NCI-H2107 (cell line): ENCODE data around the gene KLHL29.

Experiments used
- DNase-seq: peaks from one replicate; lab custom pipeline; 2025; lab: John Stamatoyannopoulos, UW

The KLHL29 gene

GRCh38 chr2:23659773-23660172 is 274.8 kb downstream of the KLHL29 start:
- no peak for DNase-seq

DNA sequence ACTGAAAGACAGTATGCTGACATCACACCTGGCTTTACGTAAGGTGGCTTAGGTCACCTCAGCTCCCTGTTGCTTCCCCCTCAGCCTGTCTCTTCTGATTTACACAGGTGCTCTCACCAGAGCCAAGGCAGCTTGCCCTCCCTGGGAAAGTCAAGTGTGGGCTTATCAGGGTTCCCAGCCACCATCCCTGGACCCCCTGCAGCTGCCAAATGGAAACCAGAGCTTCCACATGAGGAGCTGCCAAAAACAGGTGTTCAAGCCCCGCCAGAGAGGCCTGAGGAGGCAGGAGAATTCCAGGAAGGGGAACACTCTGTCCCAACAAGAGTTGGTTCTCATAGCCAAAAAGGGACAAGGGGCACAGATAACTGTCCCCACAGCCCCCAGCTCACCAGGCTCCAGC is 275.3 kb downstream of the KLHL29 start:
- DNase-seq = no peak

GRCh38 chr2:23661276-23662050 is 276.5 kb downstream of the KLHL29 start:
- no peak for DNase-seq

DNA sequence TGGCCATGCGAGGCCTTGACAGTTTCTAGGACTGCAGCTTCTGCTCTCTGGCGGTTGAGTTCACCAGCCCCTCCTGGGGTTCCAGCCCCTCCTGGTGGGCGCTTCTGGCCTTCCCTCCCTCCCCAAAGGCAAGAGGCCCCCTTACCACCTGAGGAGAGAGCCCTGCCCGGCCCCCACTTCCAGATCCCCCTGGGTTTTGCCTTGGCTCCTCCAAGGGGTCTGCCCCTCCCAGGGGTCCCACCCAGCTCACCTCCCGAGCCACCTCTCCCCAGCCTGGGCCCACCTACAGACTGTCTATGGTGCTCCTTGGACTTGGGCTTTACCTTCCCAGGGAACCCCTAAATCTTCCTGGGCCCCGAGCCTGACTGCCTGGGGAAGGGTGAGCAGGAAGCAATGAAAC is 277.5 kb downstream of the KLHL29 start:
- DNase-seq = no peak

DNA sequence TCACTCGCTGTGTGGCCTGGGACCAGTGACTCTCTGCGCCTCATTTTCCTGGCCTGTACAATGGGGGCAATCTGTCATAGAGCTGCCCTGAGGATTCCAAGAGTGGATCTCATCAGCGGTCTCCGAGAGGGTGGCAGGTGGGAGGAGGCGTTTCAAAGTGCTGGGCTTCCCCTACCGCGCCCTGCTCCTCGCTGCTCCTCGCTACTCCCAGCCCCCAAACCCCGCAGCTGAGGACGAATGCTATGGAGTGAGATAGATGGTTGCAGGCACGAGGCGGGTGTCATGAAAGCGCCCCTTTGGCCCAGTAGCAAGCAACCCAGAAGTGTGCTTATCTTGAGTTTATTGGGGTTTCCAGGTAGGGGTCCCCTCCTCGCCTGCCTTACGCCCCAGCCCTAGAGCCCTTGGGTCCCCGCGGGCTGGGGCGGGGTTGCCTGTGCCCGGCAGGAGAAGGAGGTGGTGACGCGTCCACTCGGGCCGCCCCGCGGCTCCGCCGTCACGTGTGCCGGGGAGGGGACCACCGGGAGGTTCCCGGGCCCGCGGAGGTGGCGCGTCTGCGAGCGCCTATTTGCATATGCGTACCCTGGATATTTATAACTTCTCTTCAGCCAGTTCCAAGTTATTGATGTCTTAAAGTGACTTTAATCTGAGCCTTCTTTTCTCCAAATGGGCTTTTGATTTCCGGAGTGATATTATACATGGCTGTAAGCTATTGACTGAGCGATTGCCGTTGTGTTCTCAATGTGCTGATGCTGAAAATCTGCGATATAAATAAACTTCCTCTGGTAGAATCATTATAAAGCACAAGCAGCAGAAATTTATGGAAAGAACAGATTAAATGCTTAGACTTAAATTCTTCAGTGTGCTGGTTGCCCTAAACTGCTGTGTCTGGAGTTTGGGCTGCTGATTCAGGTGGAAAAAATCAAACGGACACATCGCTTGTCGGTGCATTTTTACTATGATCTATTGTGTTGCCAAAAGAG is 278.3 kb downstream of the KLHL29 start:
- DNase-seq = no peak

DNA sequence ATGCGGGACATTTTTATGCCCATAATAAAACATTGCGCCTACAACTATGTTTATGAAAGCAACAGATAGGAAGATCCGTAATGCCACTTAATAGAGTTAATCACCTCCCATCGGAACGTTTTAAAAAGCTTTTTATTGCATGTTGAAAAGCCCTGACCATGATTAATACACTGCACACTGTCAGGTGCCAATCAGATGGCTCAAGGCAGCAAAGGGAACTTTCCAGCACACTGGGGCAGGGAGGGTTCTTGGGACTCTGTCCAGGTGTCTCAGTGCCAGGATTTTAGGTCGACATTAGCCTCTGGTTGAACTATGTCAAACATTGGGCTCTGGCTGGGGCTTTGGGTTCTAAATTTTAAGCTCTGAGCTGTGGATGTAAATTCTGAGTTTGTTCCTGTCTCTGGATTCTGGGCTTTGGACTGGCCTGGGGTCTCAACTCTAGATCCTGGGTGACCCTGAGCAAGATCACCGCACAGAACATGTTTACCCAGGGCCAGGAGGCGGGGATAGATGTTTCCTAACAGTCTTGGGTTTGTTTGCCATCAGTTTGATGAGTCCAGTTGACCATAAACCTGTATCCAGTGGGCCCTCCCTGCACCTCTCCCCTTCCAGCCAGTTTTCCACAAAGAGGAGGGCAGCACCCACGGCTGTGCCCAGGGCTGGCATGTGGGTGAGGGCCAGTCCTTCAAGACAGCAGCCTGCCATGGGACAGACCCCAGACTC is 279.2 kb downstream of the KLHL29 start:
- no peak for DNase-seq

DNA sequence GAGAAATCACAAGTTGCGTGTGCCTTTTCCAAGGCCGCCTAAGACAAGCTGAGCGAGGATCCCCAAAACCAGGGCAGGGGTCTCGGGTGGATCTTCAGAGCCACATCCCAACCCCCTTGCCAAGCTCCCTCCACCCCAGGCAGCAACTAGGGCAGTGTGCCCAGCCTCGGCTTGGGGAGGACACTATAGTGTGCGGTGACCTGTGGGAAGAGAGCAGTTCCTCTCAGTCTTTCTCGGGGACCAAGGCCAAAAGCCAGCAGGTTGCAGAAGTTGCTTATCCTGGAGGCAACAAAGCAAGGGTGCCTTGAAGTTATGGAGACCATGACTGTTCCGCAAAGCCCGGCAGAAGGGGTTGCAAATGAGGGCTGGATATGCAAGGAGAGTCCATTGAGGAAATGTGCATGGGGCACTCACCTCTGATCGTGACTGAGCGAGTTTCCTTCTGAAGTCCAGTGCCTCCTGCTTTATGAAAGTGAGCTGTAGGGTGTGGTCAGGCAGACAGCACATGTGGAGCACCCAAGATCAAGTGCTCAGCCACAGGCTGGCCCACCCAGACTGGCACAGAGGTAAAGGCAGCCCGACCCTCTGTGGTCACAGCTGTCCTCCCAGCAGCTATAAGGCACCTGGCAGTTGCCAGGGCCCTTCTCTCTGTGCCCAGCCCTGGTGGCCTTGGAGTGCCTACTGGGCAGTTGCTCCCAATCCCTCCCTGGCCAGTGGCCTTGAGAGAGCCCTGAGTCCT is 281.4 kb downstream of the KLHL29 start:
- DNase-seq = no peak

DNA sequence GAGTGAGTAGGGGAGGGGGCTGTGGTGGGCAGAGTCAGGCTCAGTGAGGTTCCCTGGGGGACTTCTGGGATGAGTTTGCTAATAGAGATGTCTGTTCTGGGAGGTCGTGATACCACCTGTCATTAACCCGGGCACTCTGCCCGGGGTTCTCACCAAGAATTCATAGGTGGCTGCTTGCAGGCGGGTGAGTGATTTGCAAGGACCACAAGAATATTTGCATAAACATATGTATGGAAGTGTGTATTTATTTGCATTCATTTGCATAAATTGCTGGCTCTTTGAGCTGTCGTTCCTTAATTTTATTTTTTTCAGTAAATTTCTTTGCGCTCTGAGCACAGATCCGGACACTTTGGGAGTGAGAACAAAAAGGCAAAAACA is 282.0 kb downstream of the KLHL29 start:
- no peak for DNase-seq

- DNase-seq = no peak
Measured at GRCh38 chr2:23668756-23669304, 283.9 kb downstream of the KLHL29 start.

GRCh38 chr2:23669413-23670244 is 284.6 kb downstream of the KLHL29 start:
- DNase-seq = no peak

DNA sequence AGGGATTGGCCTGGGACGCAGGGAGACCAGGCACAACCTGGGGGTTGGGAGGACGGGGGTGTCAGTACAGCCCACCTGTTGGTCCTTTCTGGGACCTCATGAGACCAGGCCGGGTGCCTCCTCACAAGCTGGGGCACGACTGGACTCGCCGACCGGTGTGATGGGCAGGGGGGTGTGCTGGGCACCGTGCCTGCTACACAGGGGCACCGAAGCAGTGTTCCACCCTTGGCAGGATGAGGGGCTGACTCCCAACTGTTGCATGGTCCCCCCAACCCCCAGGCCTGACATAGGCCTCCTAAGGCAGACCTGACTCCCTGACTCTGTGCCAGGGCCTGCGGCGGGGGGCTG is 285.2 kb downstream of the KLHL29 start:
- no peak for DNase-seq

- no peak for DNase-seq
Measured at GRCh38 chr2:23673082-23673481, 288.1 kb downstream of the KLHL29 start.

- no peak for DNase-seq
Measured at GRCh38 chr2:23673830-23674679, 289.1 kb downstream of the KLHL29 start.

GRCh38 chr2:23675506-23675905 is 290.5 kb downstream of the KLHL29 start:
- no peak for DNase-seq

GRCh38 chr2:23677836-23678235 is 292.9 kb downstream of the KLHL29 start:
- DNase-seq = no peak

DNA sequence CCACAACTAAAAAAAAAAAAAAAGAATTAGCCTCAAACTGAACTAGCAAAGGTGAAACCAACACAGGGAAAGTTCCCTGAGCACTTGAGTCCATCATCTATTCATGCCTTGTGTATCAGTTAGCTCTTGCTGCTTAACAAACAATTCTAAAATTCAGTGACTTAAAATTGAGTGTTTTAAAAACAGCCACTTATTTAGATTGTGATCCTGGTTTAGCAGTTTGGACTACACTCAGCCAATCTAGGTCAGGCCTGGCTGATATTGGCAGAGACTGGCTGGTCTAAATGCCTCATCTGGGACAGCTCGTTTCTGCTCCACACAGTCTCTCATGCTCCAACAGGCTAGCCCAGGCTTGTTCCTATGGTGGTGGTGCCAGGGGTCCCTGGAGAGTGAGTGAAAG is 294.1 kb downstream of the KLHL29 start:
- DNase-seq = no peak

GRCh38 chr2:23680951-23681350 is 296.0 kb downstream of the KLHL29 start:
- DNase-seq = no peak

GRCh38 chr2:23681356-23682140 is 296.6 kb downstream of the KLHL29 start:
- no peak for DNase-seq

DNA sequence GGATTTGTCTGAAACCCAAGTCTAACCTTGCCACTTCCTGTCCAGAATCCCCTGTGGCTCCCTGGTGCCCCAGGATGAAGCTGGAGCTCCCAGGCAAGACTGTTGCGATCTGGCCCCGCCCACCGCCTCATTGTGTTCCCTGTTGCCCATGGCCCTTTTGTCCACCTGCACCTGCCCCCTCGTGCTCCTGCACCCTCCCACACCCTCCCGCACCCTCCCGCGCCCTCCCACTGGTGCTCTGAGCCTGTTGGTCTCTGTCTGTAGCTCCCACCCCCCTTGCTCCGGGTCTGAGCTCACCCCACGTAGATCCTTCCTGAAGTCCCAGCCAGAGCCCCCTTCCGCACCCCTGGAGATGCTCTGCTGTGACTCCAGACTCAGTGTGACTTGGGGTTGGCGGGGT is 297.5 kb downstream of the KLHL29 start:
- DNase-seq = no peak
